K562 (cell line): ENCODE data around the gene FBXO46. TPM values are rescaled to one million over a fixed set of nuclear protein-coding genes. Genes with fewer than 3 reads are reported as not detected.

Source experiments
- ATAC-seq: fragments of 200-7000 bp; cut with Tn5 transposase; 3 replicates; pipeline ENCODE4 v1.9.1; 2020; ENCODE audit warnings: moderate library complexity
- BruUV-seq: library from RNA; stranded (reverse); fragments of 400-500 nt; replicated peaks from 2 replicates; lab custom pipeline; 2021; lab: Mats Ljungman, UMichigan
- CTCF ChIA-PET: fragments of 300-600 bp; formaldehyde crosslinking; extraction: SDS; loops from one replicate; lab custom pipeline; 2021; ENCODE audit warnings: low intra/inter-chr PET ratio; lab: Yijun Ruan, JAX
- POLR2A ChIA-PET: fragments of 300-600, 350-650 bp; sonication (Branson Sonifier 250); formaldehyde crosslinking; extraction: SDS; loops from one replicate; lab custom pipeline; 2021; ENCODE audit warnings: antibody characterized with exemption, inconsistent platforms; lab: Yijun Ruan, JAX
- DNase-seq, 4 experiments: peaks; one replicate each; pipeline versions ENCODE4 v3.0.0 to v3.0.0-alpha.2; 2011 to 2018; ENCODE audit warnings: low spot score in 3 of 4, mixed read lengths in 3 of 4; ENCODE audit errors: extremely low read depth in 1 of 4
- FAIRE-seq: peaks from 2 replicates; lab custom pipeline; 2011; peaks lifted over from hg19 to GRCh38; lab: Jason Lieb, UNC
- H2AFZ ChIP-seq: 2 replicates; pipeline ENCODE4 v1.6.0; 2011; ENCODE audit warnings: low read depth, low read length, control low read depth, inconsistent platforms
- H3K27ac ChIP-seq: fragments of 200-600 bp; 3 replicates; pipeline ENCODE4 v1.8.0; 2011; ENCODE audit warnings: low read depth, mild to moderate bottlenecking, control low read depth, inconsistent platforms, low read length, moderate library complexity, mixed read lengths; ENCODE audit errors: extremely low read depth
- H3K27me3 ChIP-seq, 2 experiments: fragments of 300-600 bp in 1 of 2; 2 replicates in 1 of 2; 3 replicates in 1 of 2; pipeline versions ENCODE4 v1.6.0 to v1.8.0; 2011; ENCODE audit warnings: inconsistent platforms in 2 of 2, low read length in 2 of 2, mild to moderate bottlenecking in 1 of 2, mixed read lengths in 1 of 2, moderate library complexity in 1 of 2; ENCODE audit not compliant: control insufficient read depth in 2 of 2, insufficient read depth in 2 of 2
- H3K36me3 ChIP-seq: fragments of 300-600 bp; 3 replicates; pipeline ENCODE4 v1.8.0; 2011; ENCODE audit warnings: mild to moderate bottlenecking, low read length, inconsistent platforms; ENCODE audit not compliant: control insufficient read depth, insufficient read depth
- H3K4me1 ChIP-seq, 2 experiments: fragments of 200-600 bp in 1 of 2; replicated peaks in 1 of 2; 2 replicates in 1 of 2; 3 replicates in 1 of 2; pipeline versions ENCODE4 v1.5.1 to v1.8.0; 2011; ENCODE audit warnings: inconsistent platforms in 2 of 2, low read length in 2 of 2, mild to moderate bottlenecking in 1 of 2, mixed read lengths in 1 of 2, moderate library complexity in 1 of 2; ENCODE audit not compliant: control insufficient read depth in 2 of 2, insufficient read depth in 2 of 2
- H3K4me2 ChIP-seq: 2 replicates; pipeline ENCODE4 v1.6.1; 2011; ENCODE audit warnings: low read length, control low read depth, inconsistent platforms, mixed read lengths; ENCODE audit not compliant: insufficient read depth
- H3K4me3 ChIP-seq: fragments of 200-600 bp; sonication (generic), shearing (Covaris generic); 2 replicates; pipeline ENCODE4 v1.5.1; 2016; ENCODE audit warnings: control low read depth, inconsistent platforms
- H3K79me2 ChIP-seq: fragments of 200-600 bp; 3 replicates; pipeline ENCODE4 v1.8.0; 2011; ENCODE audit warnings: low read length, inconsistent platforms; ENCODE audit not compliant: control insufficient read depth, insufficient read depth
- H3K9ac ChIP-seq, 2 experiments: 2 replicates each; pipeline versions ENCODE4 v1.6.0 to v1.6.1; 2011; ENCODE audit warnings: low read depth in 2 of 2, low read length in 2 of 2, control low read depth in 1 of 2, inconsistent platforms in 1 of 2, mild to moderate bottlenecking in 1 of 2, mixed read lengths in 1 of 2; ENCODE audit not compliant: insufficient read depth in 1 of 2
- H3K9me1 ChIP-seq: one replicate; pipeline ENCODE4 v1.6.0; 2011; ENCODE audit warnings: inconsistent platforms, mild to moderate bottlenecking, low read length, moderate library complexity; ENCODE audit not compliant: control insufficient read depth, insufficient read depth
- H3K9me3 ChIP-seq: replicated peaks from 2 replicates; pipeline ENCODE4 v1.5.1; 2011; ENCODE audit warnings: low read depth, low read length, inconsistent platforms; ENCODE audit not compliant: control insufficient read depth, insufficient read depth
- H4K20me1 ChIP-seq: replicated peaks from 2 replicates; pipeline ENCODE4 v1.6.1; 2011; ENCODE audit warnings: low read length, inconsistent platforms, mixed read lengths; ENCODE audit not compliant: control insufficient read depth, insufficient read depth
- ADNP ChIP-seq: fragments of 200-800 bp; sonication (Bioruptor generic); IDR thresholded peaks from 2 replicates; pipeline ENCODE4 v1.6.1; 2016; ENCODE audit warnings: missing genetic modification characterization, missing compliant biosample characterization
- AFF1 ChIP-seq, 2 experiments: fragments of 450-650 bp; IDR thresholded peaks; 2 replicates each; pipeline ENCODE4 v1.6.1; 2018; ENCODE audit warnings: mild to moderate bottlenecking in 2 of 2, low read depth in 1 of 2; ENCODE audit not compliant: partially characterized antibody in 2 of 2
- BHLHE40 ChIP-seq: IDR thresholded peaks from 2 replicates; pipeline ENCODE4 v1.6.1; 2011; ENCODE audit warnings: low read length, improper control_type of control experiment
- HEY1 ChIP-seq: fragments of 250-450 bp; sonication (Bioruptor Pico); IDR thresholded peaks from 2 replicates; pipeline ENCODE4 v1.5.0; 2020; ENCODE audit warnings: mild to moderate bottlenecking, moderate library complexity, borderline replicate concordance
- HSF4 ChIP-seq: fragments of 250-450 bp; sonication (Bioruptor Pico); IDR thresholded peaks from 2 replicates; pipeline ENCODE4 v2.1.2; 2022; ENCODE audit warnings: mild to moderate bottlenecking, moderate library complexity, borderline replicate concordance
- POLR2G ChIP-seq: fragments of 200-400 bp; formaldehyde crosslinking; IDR thresholded peaks from 2 replicates; pipeline ENCODE4 v1.6.1; 2017; ENCODE audit warnings: low read depth, mild to moderate bottlenecking, antibody characterized with exemption, low read length, moderate library complexity
- PREB ChIP-seq: sonication (generic); formaldehyde crosslinking; IDR thresholded peaks from 2 replicates; pipeline ENCODE4 v1.8.1; 2023; ENCODE audit warnings: mild to moderate bottlenecking, missing genetic modification reagents
- RCOR1 ChIP-seq, 2 experiments: IDR thresholded peaks; 2 replicates each; pipeline ENCODE4 v1.6.1; 2012; ENCODE audit warnings: low read depth in 2 of 2, low read length in 2 of 2, borderline replicate concordance in 1 of 2, improper control_type of control experiment in 1 of 2
- TAF1 ChIP-seq: IDR thresholded peaks from 2 replicates; pipeline ENCODE4 v1.6.1; 2011; ENCODE audit warnings: mild to moderate bottlenecking, low read length, moderate library complexity; ENCODE audit not compliant: insufficient read depth, control insufficient read depth, severe bottlenecking; ENCODE audit errors: extremely low read depth
- TCF7L2 ChIP-seq: fragments of 150-350 bp; IDR thresholded peaks from 2 replicates; pipeline ENCODE4 v1.6.1; 2016; ENCODE audit warnings: low read depth, mild to moderate bottlenecking, low read length, moderate library complexity
- THRB ChIP-seq: fragments of 450-650 bp; formaldehyde crosslinking; conservative IDR thresholded peaks from 2 replicates; pipeline ENCODE4 v1.4.0; 2022; ENCODE audit warnings: mild to moderate bottlenecking, missing genetic modification characterization
- ZEB2 ChIP-seq: fragments of 450-650 bp; IDR thresholded peaks from 2 replicates; pipeline ENCODE4 v1.6.1; 2016
- ZNF589 ChIP-seq: fragments of 200-800 bp; sonication (Bioruptor generic); IDR thresholded peaks from 2 replicates; pipeline ENCODE4 v1.6.1; 2016; ENCODE audit warnings: low read depth, missing genetic modification characterization, missing compliant biosample characterization
- ZNF780A ChIP-seq: fragments of 250-450 bp; sonication (Bioruptor Pico); IDR thresholded peaks from 2 replicates; pipeline ENCODE4 v1.5.0; 2021; ENCODE audit warnings: mild to moderate bottlenecking
- WGBS: fragments of 100-300 bp; shearing (Covaris generic); methylation state at CpG from one replicate; pipeline ENCODE4 v1.1.6; 2016; ENCODE audit warnings: low coverage, mixed read lengths; ENCODE audit not compliant: insufficient coverage; ENCODE audit errors: missing lambda C conversion rate; 5-methylcytosine and 5-hydroxymethylcytosine counted together
- in situ Hi-C: fragments of 300-500 bp; cut with MboI; formaldehyde crosslinking; loops from 4 replicates; pipeline ENCODE4 v1.15.0; 2018; ENCODE audit warnings: inconsistent platforms, mixed read lengths
- intact Hi-C: fragments of 100-400 bp; cut with micrococcal nuclease; formaldehyde crosslinking; loops from 2 replicates; pipeline ENCODE4 v1.14.2; 2022
- polyA plus RNA-seq, 8 experiments: library from polyadenylated mRNA; depleted of rRNA in 4 of 8; stranded (reverse) in 5 of 8; unstranded in 3 of 8; fragments of >200 nt; fragmentation: Nextera tagmentation in 2 of 8; fragmentation: Illumina TruSeq in 1 of 8; extraction: Ambion mirVana in 2 of 8; extraction: Trizol in 1 of 8; gene quantifications; 2 replicates each; pipeline versions ENCODE4 v1.2.1 to v1.2.3, GENCODE V29; 2011 to 2014; ENCODE audit warnings: inconsistent platforms in 1 of 8, missing spikeins in 1 of 8
- total RNA-seq, 7 experiments: library from RNA; depleted of rRNA in 6 of 7; stranded (reverse); fragments of >200 nt in 6 of 7; fragmentation: Illumina TruSeq in 2 of 7; extraction: Trizol in 2 of 7; gene quantifications; 2 replicates each; pipeline versions ENCODE4 v1.2.1 to v1.2.3, GENCODE V29; 2011 to 2021; ENCODE audit warnings: low replicate concordance in 1 of 7

FBXO46 gene
- total and polyA plus RNA-seq, 9 of the 15 experiments (the other 6 are each of a cell fraction or from before 2014, with no cell fraction given), result 1.5 to 36.1 (median 7.3) TPM

- peaks cover 16 to 40% of the 10 kb centered on the region in 2 experiments; a peak in 4 of 5 replicates for H3K4me1 ChIP-seq
- peak overlapping the region; percentile 70 to 97; a peak in 3 of 4 replicates for H3K9ac ChIP-seq
- BruUV-seq, result no TSS peak
- POLR2A ChIA-PET, result interaction anchor here (0.6 to 2.9 kb wide), 14 partner anchors 10 to 470 kb away, joined by 3 to 26 read pairs (median 4); partner anchors contain the start of genes QPCTL and SNRPD2
- peak; percentile 89 for FAIRE-seq
- H3K79me2 ChIP-seq, result peaks cover 33% of the 10 kb centered on the region
- peaks cover 3% of the 10 kb centered on the region; the same call in 1 of the 2 replicates for H4K20me1 ChIP-seq
- H3K27ac ChIP-seq, result peak overlapping the region; percentile 92; the same call in 2 of the 3 replicates
- intact Hi-C loops (no loop called here), in situ Hi-C loops (no loop called here)
- peak overlapping the region; percentile 58 for H3K4me3 ChIP-seq
- WGBS, result 10% methylated on average over 39 of the region's 42 CpGs
- H2AFZ ChIP-seq, result peak overlapping the region; percentile 66
- peaks cover 34% of the 10 kb centered on the region for H3K36me3 ChIP-seq
- no peaks in the 10 kb centered on the region for H3K9me3 ChIP-seq
- CTCF ChIA-PET, result interaction anchor here (0.6 kb wide), 1 partner anchor 215 kb away, joined by 6 read pairs; the partner anchor contains the start of gene IRF2BP1
- no peaks in the 10 kb centered on the region for H3K27me3 ChIP-seq
- peak; percentile 84 for ATAC-seq
- peak overlapping the region; percentile 91 for H3K4me2 ChIP-seq
- peak; percentile 98 to 100 (median 100) for DNase-seq
- no peaks in the 10 kb centered on the region for H3K9me1 ChIP-seq
- TF ChIP-seq ADNP (tag) (no peak), RCOR1 (IDR thresholded peaks at IDR 0.05; ENCODE audit: borderline replicate concordance in 1 of 2, low read depth in 2 of 2, low read length in 2 of 2) (0 out of 4 replicates have a peak, but pooled peaks of 1 of the 2 experiments have one; percentile 31), THRB (no peak), PREB (CRISPR knock-in tag) (no peak), TAF1 (peak; percentile 44), HSF4 (no peak), POLR2G (peak; percentile 68), TCF7L2 (no peak), BHLHE40 (no peak), AFF1 (IDR thresholded peaks at IDR 0.05; ENCODE audit: low read depth in 1 of 2, partially characterized antibody in 2 of 2) (no peak), ZNF780A (CRISPR knock-in tag) (no peak), ZEB2 (no peak), ZNF589 (CRISPR knock-in tag) (no peak), HEY1 (CRISPR knock-in tag) (no peak)
Observed at GRCh38 chr19:45670670-45671453, 59.8 kb downstream of the FBXO46 start.
